Loucy (cell line): ENCODE results near the gene RPL36AL.

Experiments
- H2AFZ ChIP-seq: fragments of 200-600 bp; sonication (generic); 2 replicates; pipeline ENCODE4 v1.6.0; 2016; ENCODE audit warnings: antibody characterized with exemption, mild to moderate bottlenecking, low read length, moderate library complexity
- H3F3A ChIP-seq: fragments of 200-600 bp; 2 replicates; pipeline ENCODE4 v1.6.0; 2016; ENCODE audit warnings: antibody characterized with exemption, low read depth, mild to moderate bottlenecking
- H3K27me3 ChIP-seq: fragments of 200-600 bp; sonication (generic); 2 replicates; pipeline ENCODE4 v1.6.1; 2014; ENCODE audit warnings: low read length, mild to moderate bottlenecking; ENCODE audit not compliant: insufficient read depth, poor library complexity, severe bottlenecking
- H3K36me3 ChIP-seq: fragments of 200-600 bp; sonication (generic); 2 replicates; pipeline ENCODE4 v1.6.1; 2016; ENCODE audit warnings: low read length; ENCODE audit not compliant: insufficient read depth
- H3K4me1 ChIP-seq: fragments of 200-600 bp; sonication (generic); 2 replicates; pipeline ENCODE4 v1.5.1; 2014; ENCODE audit warnings: low read length, mild to moderate bottlenecking; ENCODE audit not compliant: insufficient read depth, poor library complexity, severe bottlenecking
- H3K4me2 ChIP-seq: fragments of 200-600 bp; sonication (generic); 2 replicates; pipeline ENCODE4 v1.6.0; 2014; ENCODE audit warnings: antibody characterized with exemption, low read length, low read depth, mild to moderate bottlenecking; ENCODE audit not compliant: poor library complexity, severe bottlenecking
- H3K4me3 ChIP-seq: fragments of 200-600 bp; sonication (generic); 2 replicates; pipeline ENCODE4 v1.5.1; 2014; ENCODE audit warnings: low read length, mild to moderate bottlenecking, mixed read lengths; ENCODE audit not compliant: poor library complexity, severe bottlenecking
- H3K79me2 ChIP-seq: fragments of 200-600 bp; sonication (generic); 2 replicates; pipeline ENCODE4 v1.6.1; 2014; ENCODE audit warnings: low read length; ENCODE audit not compliant: insufficient read depth
- H3K9ac ChIP-seq: fragments of 200-600 bp; sonication (generic); 2 replicates; pipeline ENCODE4 v1.6.0; 2014; ENCODE audit warnings: mild to moderate bottlenecking, low read depth, low read length, moderate library complexity; ENCODE audit not compliant: poor library complexity, severe bottlenecking
- H3K9me2 ChIP-seq: fragments of 200-600 bp; sonication (generic); replicated peaks from 2 replicates; pipeline ENCODE4 v1.6.1; 2016; ENCODE audit warnings: low read depth, low read length, mixed read lengths
- H3K9me3 ChIP-seq: fragments of 200-600 bp; sonication (generic); 2 replicates; pipeline ENCODE4 v1.6.1; 2014; ENCODE audit warnings: mild to moderate bottlenecking, antibody characterized with exemption, low read length, low read depth; ENCODE audit not compliant: insufficient read depth
- H4K20me1 ChIP-seq: fragments of 200-600 bp; sonication (generic); 2 replicates; pipeline ENCODE4 v1.6.0; 2014; ENCODE audit warnings: antibody characterized with exemption, low read length, mild to moderate bottlenecking; ENCODE audit not compliant: insufficient read depth, poor library complexity, severe bottlenecking
- CTCF ChIP-seq: fragments of 200-600 bp; sonication (generic); conservative IDR thresholded peaks from 2 replicates; pipeline ENCODE4 v1.5.1; 2014; ENCODE audit warnings: mild to moderate bottlenecking, antibody characterized with exemption, low read length
- EZH2phosphoT487 ChIP-seq: fragments of 200-600 bp; IDR thresholded peaks from 2 replicates; pipeline ENCODE4 v1.6.1; 2018; ENCODE audit warnings: antibody characterized with exemption, mild to moderate bottlenecking, moderate library complexity, borderline replicate concordance

The RPL36AL gene

DNA sequence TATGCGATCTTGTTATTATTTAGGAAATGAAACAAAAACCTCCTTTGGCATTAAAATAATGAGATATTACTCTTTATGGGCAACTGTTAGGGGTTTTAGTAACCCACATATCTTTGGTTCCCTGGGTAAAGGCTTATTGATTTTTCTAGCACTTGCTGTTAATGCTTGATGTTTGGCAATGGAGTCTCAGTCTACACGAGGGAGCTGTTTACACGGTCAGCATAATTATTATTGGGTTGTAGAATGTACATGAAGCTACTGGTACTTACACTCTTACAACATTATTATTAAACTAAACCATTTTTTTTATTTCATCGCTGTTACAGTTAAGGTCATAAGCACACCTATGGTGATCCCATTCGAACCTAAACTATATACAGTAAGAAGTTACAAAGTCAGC lies 46.4 kb downstream of the RPL36AL start:
- H3K27me3 ChIP-seq = no peaks in the 10 kb centered on the region
- H3K4me1 ChIP-seq = peaks cover 5% of the 10 kb centered on the region
- H3K36me3 ChIP-seq = peaks cover 50% of the 10 kb centered on the region
- peaks cover 18% of the 10 kb centered on the region for H3K79me2 ChIP-seq
- no peak overlapping the region for H3K4me3 ChIP-seq
- H3K9ac ChIP-seq = no peak overlapping the region
- peaks cover 22% of the 10 kb centered on the region for H4K20me1 ChIP-seq
- peaks cover 2% of the 10 kb centered on the region; the same call in 1 of the 2 replicates for H3K9me3 ChIP-seq
- TF ChIP-seq CTCF (no peak), EZH2phosphoT487 (no peak)
- H3F3A ChIP-seq = no peaks in the 10 kb centered on the region
- H2AFZ ChIP-seq = no peak overlapping the region
- H3K9me2 ChIP-seq = no peaks in the 10 kb centered on the region
- H3K4me2 ChIP-seq = no peak overlapping the region

DNA sequence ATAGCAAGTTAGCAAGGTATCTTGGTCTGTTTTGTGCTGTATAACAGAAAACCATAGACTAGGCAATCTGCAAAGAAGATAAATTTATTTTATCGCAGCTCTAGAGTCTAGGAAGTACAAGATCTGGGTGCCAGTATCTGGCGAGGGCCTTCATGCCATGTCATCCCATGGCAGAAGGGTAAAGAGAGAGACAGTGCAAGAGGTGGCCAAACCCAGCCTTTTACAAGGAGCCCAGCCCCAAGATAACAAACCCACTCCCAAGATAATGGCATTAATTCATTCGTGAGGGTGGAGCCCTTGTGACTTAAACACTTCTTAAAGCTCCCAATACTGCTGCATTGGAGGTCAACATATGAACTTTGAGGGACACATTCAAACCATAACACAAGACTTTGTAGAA lies 51.1 kb downstream of the RPL36AL start:
- H3K9me2 ChIP-seq = no peaks in the 10 kb centered on the region
- TF ChIP-seq EZH2phosphoT487 = no peak
- no peak for TF ChIP-seq CTCF
- H3F3A ChIP-seq = no peaks in the 10 kb centered on the region
- H3K79me2 ChIP-seq = no peaks in the 10 kb centered on the region
- no peaks in the 10 kb centered on the region for H4K20me1 ChIP-seq
- H3K4me1 ChIP-seq = no peaks in the 10 kb centered on the region
- H3K36me3 ChIP-seq = peaks cover 12% of the 10 kb centered on the region; the same call in 1 of the 2 replicates
- no peak overlapping the region for H2AFZ ChIP-seq
- no peak overlapping the region for H3K9ac ChIP-seq
- no peaks in the 10 kb centered on the region for H3K27me3 ChIP-seq
- no peak overlapping the region for H3K4me2 ChIP-seq
- no peak overlapping the region for H3K4me3 ChIP-seq
- H3K9me3 ChIP-seq = peaks cover 2% of the 10 kb centered on the region; the same call in 1 of the 2 replicates
